ENCODE measurements around the gene CHRNA9.

DNA sequence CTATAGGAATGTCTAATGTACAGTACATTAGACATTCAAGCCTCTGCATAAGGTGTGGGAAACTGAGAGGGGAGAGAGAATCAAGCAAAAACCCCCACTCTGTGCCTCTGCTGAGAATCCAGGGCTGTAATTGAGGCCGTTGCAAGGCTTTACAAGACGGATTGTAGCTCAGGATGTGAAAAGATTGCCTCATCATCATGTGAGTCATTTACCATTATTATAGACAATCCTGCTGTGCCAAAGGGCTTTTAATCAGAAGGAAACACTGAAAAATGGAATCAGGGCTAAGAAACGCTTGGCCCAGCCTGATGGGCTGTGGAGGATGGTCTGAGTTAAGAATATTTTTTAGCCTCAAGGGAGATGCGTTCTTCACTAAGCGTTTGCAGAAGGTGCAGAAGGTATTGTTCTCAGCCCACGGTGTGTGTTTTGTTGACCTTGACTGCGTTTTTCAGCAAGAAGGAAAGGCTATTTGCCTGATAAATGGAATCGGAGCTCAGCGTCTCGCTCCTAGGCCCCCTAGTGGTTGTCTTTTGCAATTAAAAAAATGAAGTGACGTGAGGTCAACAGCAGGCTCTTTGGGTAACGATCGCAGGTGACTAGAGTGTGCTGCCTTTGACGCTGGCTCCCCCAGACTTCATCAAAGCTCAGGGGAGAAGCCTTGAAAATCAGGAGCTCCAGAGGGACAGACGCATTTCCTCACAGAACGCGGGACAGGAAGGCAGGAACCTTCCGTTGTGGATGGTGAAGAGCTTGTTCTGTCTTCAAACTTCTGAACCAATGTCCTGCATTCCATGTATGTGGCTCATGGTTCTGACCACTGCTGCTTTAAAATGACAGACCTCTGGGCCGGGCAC lies 18.1 kb upstream of the CHRNA9 start:
- peak; percentile 80 for TF ChIP-seq L3MBTL2 (conservative IDR thresholded peaks at IDR 0.05)
- no peak for TF ChIP-seq BHLHE40 (IDR thresholded peaks at IDR 0.05; ENCODE audit: borderline replicate concordance)
- no peak for TF ChIP-seq HDGF (IDR thresholded peaks at IDR 0.05; ENCODE audit: borderline replicate concordance)
- no peak for TF ChIP-seq FOXA1 (IDR thresholded peaks at IDR 0.05)
- TF ChIP-seq SUZ12 (IDR thresholded peaks at IDR 0.05), result no peak
- TF ChIP-seq SP1 (IDR thresholded peaks at IDR 0.05), result no peak
- no peak for TF ChIP-seq ARNT (IDR thresholded peaks at IDR 0.05)
- no peak for TF ChIP-seq CTBP1 (IDR thresholded peaks at IDR 0.05; ENCODE audit: borderline replicate concordance)
- TF ChIP-seq FOXK2 (IDR thresholded peaks at IDR 0.05), result no peak
- no peak for TF ChIP-seq TARDBP (IDR thresholded peaks at IDR 0.05)
- TF ChIP-seq ELF4 (IDR thresholded peaks at IDR 0.05), result no peak
